Measurements from ENCODE around the gene AP3B2.

The AP3B2 gene

GRCh38 chr15:82643992-82644391, 65.7 kb downstream of the AP3B2 start:
- no peak overlapping the region for H3K27ac ChIP-seq
- no peak for TF ChIP-seq ZFX (IDR thresholded peaks at IDR 0.05; ENCODE audit: borderline replicate concordance)
- TF ChIP-seq CTCF (IDR thresholded peaks at IDR 0.05): no peak

- no peak overlapping the region for H3K27ac ChIP-seq
- no peak for TF ChIP-seq ZFX (IDR thresholded peaks at IDR 0.05; ENCODE audit: borderline replicate concordance)
- TF ChIP-seq CTCF (IDR thresholded peaks at IDR 0.05): no peak
Measured at GRCh38 chr15:82642656-82643055, 67.0 kb downstream of the AP3B2 start.

- no peak for TF ChIP-seq ZFX (IDR thresholded peaks at IDR 0.05; ENCODE audit: borderline replicate concordance)
- no peak for TF ChIP-seq CTCF (IDR thresholded peaks at IDR 0.05)
- H3K27ac ChIP-seq: no peak overlapping the region
Measured at GRCh38 chr15:82641129-82641798, 68.4 kb downstream of the AP3B2 start.

GRCh38 chr15:82640672-82641071, 69.0 kb downstream of the AP3B2 start:
- no peak for TF ChIP-seq CTCF (IDR thresholded peaks at IDR 0.05)
- TF ChIP-seq ZFX (IDR thresholded peaks at IDR 0.05; ENCODE audit: borderline replicate concordance): no peak
- H3K27ac ChIP-seq: no peak overlapping the region

GRCh38 chr15:82635798-82636197, 73.9 kb downstream of the AP3B2 start:
- H3K27ac ChIP-seq: no peak overlapping the region
- no peak for TF ChIP-seq ZFX (IDR thresholded peaks at IDR 0.05; ENCODE audit: borderline replicate concordance)
- no peak for TF ChIP-seq CTCF (IDR thresholded peaks at IDR 0.05)

GRCh38 chr15:82630033-82630432, 79.6 kb downstream of the AP3B2 start:
- no peak for TF ChIP-seq ZFX (IDR thresholded peaks at IDR 0.05; ENCODE audit: borderline replicate concordance)
- TF ChIP-seq CTCF (IDR thresholded peaks at IDR 0.05): no peak

GRCh38 chr15:82625136-82625535, 84.5 kb downstream of the AP3B2 start:
- H3K27ac ChIP-seq: no peak overlapping the region
- no peak for TF ChIP-seq CTCF (IDR thresholded peaks at IDR 0.05)
- no peak for TF ChIP-seq ZFX (IDR thresholded peaks at IDR 0.05; ENCODE audit: borderline replicate concordance)

More at GRCh38 chr15:82630033-82630432, 79.6 kb downstream of the AP3B2 start:
- H3K27ac ChIP-seq: no peak overlapping the region

All from 22Rv1 (cell line).